Stimulated activated CD4-positive, alpha-beta T cell treated with anti-CD3 and anti-CD28 coated beads, Interleukin-12 subunit alpha, Interleukin-12 subunit beta, amount 100 ng/mL, for 4 hours (primary cell): ENCODE data around the gene MTHFR.
A peak's percentile ranks its signal among the peaks of the same experiment; 100 is the strongest.
"Not testable (repeated sequence)": the region's sequence is repeated elsewhere in the genome, so short reads cannot be mapped to it uniquely, and the experiment has no call there.

Experiments
- DNase-seq: peaks from one replicate; pipeline ENCODE4 v3.0.0-alpha.2; 2020

Gene MTHFR

DNA sequence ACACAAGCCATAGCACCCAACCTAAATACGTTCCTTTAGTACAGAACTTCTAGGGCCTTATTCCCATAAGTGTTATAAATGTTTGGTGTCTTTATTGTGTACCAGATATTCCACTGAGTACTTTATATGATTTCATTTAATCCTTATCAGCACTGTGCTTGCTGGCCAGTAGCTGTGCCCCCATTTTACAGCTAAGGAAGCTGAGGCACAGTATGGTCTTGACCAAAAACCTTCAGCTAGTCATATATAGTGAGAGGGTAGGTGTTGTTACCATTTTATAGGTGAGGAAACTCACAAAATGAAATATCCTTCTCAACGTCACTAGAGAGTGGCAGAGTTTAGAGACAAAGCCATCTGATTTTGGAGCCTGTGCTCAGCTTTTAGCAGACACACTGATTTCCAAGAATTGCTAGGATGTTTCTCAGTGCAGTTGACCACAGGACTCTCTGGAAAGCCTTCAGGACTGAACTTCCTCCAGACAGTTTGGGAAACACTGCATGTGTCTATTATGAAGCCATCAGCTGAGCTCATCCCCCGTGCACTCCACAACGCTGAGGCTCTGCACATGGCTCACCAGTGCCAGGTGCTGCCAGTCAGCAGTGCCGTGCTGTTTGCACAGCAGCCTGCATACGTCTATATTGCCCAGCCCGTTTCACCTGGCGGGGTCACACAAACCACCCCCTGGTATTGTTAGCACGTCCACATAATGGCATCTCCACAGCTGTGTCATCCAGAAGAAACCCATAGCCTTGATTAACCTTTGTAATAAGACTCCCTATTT is 26.4 kb upstream of the MTHFR start:
- no peak for DNase-seq

DNA sequence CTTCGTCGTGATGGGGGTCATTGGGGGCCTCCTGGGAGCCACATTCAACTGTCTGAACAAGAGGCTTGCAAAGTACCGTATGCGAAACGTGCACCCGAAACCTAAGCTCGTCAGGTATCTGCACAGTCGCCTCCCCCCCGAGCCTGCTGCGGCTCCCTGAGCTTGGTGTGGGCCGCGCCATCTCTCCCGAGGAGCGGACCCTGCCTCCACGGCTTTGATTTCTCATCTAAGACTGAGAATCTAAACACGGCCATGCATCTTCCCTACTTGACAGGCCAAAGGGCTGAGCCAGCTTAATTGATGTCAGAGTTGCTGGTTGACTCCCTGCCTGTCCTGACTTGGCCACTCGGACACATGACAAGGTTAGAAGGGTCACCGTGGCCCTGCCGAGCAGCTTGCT is 22.7 kb upstream of the MTHFR start:
- DNase-seq, result no peak

DNA sequence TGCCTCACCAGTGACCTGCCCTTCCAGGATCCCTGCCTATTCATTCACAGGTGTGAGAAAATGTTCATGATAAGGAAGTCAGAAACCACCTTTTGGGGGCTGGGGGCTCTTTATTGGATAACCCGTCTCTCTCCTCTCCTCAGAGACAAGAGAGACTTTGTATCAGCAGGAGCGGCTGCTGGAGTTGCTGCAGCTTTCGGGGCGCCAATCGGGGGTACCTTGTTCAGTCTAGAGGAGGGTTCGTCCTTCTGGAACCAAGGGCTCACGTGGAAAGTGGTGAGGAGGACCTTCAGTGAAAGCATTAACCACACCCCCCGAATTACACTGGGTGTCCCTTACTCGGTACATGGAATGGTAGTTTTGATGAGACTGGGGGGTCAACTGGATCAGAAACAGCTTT is 21.2 kb upstream of the MTHFR start:
- DNase-seq, result no peak

DNA sequence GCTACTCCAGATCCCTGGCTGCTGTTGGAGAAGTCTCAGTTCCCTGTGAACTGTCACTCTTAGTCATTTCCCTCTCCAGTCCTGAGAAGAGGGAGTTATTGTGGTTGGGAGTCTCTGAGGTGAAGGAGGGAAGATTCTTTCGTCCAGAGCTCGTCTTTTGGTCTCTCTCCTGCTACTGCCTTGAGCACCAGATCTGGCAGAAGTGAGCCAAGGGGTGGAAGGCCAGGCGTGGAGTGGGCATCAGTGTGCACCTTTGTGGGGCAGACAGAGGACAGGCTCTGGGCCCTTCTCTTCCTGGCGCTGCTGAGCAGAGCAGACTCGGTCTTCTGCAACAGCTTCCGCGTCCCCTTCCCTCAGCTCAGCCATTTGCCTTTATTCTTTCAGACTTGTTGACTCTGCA is 19.4 kb upstream of the MTHFR start:
- DNase-seq, result no peak

DNA sequence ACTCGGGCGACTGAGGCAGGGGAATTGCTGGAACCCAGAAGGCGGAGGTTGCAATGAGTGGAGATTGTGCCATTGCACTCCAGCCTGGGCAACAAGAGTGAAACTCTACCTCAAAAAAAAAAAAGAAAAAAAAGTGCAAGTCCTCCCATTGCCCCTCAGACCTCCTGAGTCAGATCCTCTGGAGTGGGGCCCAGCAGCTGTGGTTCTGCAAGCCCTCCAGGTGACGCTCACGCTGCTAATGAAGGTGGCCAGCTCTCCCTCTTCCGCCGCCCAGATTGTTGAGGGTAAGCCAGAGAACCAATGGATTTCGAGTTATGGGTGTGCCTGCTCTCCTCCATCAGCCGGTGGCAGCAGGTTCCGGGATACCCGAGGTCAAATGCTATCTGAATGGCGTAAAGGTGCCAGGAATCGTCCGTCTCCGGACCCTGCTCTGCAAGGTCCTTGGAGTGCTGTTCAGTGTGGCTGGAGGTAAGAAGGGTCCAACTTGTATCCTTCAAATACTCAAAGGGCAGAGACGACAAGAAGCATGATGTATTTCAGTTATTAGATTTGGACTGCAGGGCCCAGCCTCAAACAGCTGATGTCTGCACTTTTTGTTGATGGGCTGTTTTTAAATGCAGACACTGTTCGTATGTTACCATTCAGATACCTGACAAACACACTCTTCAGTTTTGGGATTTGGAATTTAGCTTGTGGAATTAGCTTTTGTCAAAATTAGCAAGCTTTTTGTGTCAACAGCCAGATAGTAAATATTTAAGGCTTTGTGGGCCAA is 17.8 kb upstream of the MTHFR start:
- no peak for DNase-seq

DNA sequence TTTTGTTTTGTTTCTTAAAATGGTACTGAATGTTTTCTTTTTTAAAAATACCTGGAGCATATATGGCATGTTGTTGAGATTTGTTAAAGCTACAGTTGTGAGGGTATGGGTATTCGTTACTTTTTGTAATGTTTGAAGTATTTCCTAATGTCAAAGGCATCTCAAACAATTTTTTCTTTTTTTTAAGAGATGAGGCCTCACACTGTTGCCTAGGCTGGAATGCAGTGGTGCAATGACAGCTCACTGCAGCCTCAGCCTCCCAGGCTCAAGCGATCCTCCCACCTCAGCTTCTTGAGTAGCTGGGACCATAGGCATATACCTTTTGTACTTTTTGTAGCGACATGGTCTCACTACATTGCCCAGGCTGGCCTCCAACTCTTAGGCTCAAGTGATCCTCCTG is 16.3 kb upstream of the MTHFR start:
- DNase-seq, result no peak

DNA sequence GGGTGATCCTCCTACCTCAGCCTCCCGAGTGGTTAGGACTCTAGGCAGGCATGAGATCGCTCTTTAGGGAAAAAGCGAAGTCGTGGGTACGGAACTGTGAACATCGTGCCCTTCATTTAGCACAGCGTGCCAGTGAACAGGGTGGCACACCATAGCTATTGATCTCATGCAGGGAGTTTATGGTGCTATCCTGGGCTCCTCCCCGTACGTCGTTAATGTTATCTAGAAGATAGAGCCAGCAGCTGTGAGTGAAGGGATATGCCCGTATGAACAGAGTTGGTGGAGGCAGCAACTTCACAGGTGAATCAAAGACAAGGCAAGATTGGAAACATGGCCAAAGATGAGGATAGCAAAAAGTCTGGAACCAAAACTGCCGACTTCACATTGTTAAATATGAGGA is 11.4 kb upstream of the MTHFR start:
- no peak for DNase-seq

DNA sequence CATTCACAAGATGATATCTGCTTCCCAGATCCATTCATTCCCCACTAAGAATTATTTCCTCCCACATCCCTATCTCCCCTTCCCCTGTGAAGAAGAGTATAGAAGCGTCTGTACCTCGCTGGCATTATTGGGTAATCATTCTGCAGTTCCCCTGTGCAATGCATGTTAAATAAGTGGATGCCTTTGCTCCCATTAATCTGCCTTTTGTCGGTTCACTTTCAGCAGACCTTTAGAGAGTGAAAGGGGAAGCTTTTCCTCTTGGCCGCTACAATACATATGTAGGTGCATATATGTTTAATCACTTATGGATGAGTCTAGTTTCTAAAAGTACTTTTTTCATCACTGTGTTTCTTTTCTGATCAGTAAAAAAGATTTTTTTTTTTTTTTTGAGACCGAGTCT is 7.3 kb upstream of the MTHFR start:
- no peak for DNase-seq

DNA sequence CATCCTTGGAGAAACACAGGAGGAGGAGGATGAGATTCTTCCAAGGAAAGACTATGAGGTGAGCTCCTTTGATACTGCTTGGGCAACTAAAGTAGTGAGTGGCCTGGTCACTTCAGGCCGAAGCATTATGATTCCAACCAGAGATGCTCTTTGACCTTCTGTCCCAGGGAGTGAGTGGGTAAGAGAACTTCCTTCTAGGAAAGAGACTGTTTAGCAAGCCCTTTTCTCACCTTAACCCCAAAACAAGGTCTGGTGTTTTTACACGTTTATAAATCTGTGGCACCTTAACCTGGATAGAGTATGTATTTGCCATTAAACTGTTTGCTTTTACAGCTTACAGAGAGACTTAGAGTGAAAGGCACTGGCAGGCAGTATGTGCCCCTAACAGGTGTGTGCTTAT is 1.4 kb upstream of the MTHFR start:
- no peak for DNase-seq

DNA sequence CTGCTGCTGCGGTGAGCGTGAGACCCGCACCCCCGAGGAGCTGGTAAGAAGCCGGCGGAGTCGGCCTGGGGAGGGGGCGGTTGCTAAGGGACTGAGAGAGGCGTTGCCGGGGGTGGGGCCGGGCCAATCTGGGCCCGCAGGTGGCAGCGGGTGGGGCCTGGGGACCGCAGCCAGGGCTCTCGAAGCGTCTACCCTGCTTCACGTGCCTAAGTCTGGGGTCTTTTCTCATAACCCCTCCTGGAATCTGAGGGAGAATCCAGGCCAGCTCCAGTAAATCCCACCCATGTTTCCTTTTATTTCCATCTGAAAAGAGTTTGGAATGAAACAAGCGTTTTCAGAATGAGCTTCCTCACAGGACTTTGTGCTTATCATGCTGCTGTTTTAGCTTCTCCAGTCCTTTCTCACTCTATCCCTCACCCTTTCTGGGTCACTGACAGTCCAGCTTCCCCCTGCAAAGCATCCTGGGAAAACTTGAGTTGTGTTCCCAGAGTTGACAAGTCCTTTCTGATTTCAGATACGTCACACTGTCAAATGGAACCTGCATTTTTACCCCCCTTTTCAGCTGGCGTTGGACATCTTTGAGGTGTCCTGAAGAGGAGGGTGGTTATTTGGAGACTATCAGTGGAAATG is 658 bp upstream of the MTHFR start:
- no peak for DNase-seq

DNA sequence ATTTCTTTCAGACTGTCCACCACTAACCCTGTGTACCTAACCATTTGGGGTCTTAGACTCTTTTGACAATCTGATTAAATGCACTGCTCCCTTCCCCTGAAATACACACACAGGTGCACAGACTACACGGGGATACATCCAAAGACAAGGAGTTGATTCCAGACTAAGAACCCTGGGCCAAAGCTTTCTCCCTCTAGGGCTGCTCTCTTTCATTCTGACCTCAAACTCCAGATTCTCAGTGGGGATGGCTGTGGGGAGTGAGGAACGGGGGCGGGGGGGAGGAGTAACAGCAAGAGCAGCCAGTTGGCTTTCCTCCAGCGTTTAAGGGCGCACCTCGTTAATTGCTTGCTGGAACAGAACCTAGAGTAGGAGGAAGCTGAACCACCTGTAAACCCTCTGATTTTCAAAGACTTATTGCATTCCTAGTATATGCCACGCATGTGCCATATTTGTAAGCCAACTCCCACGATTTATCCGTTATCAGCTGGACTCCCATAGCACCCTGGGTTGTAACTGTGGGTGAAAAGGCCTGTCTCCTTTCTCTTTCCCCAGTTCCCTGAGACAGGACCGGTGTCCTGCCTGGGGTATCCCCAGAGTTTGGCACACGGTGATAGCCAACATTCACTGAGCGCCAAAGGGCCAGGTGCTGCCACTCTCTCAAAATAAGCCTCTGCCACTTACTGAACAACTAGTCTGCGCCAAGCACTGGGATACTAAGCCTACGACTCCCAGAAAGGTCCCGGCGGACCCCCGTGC is 920 bp downstream of the MTHFR start:
- DNase-seq, result peak; percentile 30

DNA sequence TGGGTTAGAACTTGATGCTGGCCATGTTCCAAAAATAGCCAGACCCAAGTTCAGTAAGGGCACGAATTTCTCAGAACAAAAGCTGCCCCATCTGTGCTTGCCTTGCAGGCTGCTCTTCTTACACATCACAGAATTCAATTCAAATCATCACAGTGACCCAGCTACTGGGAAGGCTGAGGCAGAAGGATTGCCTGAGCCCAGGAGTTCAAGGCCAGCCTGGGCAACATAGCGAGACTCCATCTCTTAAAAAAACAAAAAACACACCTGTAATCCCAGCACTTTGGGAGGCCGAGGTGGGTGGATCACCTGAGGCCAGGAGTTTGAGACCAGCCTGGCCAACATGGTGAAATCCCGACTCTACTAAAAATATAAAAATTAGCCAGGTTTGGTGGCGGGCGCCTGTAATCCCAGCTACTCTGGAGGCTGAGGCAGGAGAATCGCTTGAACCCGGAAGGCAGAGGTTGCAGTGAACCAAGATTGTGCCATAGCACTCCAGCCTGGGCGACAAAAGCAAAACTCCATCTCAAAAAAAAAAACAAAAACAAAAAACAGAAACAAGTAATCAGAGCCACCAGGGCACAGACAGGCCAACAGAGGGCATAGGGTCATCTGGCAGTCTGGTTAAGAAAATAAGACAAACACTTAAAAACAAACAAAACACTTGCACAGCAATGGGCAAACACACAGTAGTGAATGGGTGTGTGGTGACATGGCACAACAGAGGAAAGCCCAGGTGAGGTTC is 1.7 kb downstream of the MTHFR start:
- not testable (repeated sequence) for DNase-seq

DNA sequence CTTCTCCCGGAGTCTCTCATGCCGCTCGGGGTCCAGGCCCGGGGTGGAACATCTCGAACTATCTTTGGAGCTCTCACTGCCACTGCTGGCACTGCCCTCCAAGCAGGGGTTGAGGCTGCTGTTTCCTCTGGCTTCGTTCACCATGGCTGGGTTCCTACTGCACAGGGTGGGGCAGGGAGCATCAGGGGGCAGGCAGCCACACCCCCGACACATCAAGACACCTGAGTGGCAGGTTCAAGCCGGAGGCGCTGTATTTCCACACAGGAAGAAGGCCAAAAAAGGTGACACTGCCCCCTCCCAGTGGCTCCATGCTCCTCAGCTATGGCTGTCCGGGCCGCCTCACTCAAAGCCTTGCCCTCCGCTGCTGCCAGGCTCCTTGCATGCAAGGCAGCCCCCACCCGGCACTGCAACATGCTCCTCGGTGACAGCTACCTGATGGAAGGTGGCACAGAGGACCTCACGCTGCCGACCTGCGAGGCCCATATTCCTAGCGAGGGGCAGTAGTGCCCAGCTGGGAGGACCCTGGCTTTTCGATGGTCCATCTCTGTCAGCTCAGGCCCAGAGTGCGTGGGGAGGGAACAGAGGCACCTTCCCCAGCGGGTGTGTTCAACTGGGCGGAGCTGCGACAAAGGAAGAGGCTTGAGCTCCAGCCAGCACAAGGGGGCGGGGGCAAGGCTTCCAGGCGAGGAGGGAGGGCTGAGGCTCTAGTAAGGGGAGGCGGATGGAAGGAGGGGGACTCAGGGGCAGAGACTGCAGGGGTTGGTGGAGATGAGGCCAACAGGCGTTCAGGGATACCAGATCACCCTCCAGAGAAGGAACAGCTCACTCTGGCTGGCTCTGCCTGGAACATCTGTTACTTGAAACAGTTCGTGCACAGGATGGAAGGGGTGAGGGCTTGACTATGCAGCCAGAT is 2.5 kb downstream of the MTHFR start:
- peak; percentile 67 for DNase-seq

DNA sequence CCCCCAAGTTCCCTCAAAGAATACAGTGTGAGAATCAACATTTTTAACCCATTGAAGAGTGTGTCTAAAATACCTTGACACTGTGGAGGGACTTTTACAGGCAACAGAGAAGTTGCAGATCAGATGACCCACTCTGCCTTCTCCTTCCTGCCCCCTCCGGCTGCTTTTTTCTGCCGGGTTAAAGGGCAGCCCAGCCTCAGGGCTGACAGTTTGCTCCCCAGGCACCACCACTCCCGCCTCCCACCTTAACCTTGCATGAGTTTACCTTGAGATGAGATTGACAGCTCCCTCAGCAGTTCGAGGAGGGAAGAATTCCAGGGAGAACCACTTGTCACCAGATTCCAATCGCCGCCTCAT is 3.2 kb downstream of the MTHFR start:
- no peak for DNase-seq

DNA sequence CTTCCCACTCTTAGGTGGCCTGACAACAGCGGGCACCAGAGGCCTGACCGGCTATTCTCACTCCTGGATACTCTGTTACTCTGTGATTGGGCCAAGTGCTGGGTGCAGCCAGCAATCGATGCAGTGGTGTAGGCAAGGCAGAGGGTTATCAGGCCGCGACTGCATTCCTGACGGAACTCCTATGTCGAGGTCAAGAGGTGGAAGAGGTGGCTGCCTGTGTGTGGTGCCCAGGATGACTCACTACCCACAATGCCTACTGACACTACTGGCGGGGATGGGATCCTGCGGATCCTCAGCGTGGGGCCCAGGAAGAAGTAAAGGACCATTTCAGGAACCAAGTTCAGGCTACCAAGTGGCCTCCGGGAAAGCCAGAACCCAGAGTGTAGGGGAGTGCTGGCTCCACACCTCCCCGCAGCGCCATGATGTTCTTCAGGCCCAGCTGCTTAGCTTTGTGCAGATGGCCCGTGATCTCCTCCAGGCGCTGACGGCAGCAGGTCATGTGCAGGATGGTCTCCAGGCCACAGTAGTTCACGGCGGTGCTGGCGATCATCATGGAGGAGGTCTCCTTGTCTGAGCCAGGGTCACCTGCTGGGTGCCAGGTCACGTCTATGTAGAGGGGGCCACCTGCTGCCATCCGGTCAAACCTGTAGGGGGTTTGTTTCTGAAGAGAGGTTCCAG is 4.9 kb downstream of the MTHFR start:
- DNase-seq, result no peak

DNA sequence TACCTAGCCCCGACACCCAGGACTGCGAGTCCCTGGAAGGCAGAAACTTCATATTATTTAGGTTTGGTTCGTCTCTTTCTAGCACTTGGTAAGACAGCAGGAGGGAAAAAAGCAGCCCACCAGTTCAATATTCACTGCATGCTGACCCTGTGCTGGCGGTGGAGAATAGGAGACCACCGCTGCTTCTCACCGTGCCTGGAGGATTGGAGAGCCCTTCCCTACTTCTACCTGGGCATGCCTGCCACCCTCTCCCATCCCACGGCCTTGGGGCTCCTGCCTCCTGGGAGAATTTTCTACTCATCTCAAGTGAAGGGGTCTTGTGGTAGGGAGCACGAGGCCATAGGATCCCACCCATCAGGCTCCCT is 5.4 kb downstream of the MTHFR start:
- no peak for DNase-seq

DNA sequence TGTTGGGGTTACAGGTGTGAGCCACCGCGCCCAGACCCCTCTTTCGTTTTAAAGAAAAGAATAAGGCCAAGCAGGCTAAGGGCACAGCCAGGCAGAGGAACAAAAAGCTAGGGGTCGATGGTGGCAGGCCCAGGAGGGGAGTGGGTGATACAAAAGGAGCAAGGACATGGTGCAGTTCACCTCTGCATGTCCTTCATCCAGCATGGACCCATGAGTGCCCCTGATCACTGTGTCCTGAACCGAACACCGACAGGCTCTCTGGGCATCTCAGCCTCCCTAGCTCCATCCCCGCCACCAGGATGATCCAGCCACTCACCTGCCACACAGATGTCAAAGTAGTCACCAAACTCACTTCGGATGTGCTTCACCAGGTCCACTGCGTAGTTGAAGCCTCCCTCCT is 5.9 kb downstream of the MTHFR start:
- DNase-seq, result no peak

DNA sequence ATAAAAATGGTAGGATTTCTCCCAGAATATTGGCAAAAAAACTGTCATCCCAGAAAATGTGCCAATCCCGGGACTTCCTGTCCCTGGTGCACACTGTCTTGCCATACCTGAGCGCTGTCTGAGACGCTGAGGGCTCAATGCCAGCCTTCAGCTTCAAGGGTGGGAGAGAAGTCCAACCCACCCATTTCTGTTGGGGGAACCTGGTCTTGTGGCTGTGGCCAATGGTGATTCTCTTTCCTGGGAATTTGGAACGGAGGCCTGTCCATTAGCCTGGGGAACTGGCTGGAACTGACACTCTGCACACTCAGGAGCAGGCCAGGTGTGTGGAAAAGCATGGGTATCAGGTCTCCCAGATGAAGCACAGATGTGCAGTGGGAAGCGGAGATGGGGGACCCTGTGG is 6.7 kb downstream of the MTHFR start:
- DNase-seq, result no peak

DNA sequence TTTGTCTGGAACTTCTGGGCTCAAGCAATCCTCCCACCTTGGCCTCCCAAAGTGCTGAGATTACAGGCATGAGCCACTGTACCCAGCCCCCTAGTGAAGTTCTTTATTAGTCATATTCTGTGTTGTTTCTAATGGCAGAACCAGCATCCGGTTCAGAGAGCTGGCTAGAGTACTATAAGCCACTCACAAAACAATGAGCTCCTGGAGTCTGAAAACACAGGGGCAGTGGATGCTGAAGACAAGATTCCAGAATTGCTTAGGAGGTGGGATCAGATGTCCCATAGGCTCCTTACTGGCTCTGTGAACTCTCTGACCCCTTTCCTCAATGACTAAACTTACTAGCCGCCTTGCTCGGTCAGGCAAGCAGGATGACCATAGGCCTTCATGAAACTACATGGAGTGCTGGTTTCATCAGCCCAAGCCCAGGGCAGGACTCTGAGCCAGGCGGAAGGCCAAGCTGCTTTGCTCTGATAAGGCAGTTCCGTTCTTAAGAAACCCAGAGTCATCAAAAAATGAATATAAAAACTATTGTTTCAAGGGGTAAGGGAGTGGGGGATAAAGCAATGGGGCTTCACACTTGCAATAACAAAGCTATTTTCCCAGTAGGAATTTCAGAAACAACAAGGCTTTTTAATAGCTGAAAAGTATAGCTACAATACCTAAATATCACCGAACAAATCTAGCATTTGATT is 8.1 kb downstream of the MTHFR start:
- DNase-seq, result no peak

DNA sequence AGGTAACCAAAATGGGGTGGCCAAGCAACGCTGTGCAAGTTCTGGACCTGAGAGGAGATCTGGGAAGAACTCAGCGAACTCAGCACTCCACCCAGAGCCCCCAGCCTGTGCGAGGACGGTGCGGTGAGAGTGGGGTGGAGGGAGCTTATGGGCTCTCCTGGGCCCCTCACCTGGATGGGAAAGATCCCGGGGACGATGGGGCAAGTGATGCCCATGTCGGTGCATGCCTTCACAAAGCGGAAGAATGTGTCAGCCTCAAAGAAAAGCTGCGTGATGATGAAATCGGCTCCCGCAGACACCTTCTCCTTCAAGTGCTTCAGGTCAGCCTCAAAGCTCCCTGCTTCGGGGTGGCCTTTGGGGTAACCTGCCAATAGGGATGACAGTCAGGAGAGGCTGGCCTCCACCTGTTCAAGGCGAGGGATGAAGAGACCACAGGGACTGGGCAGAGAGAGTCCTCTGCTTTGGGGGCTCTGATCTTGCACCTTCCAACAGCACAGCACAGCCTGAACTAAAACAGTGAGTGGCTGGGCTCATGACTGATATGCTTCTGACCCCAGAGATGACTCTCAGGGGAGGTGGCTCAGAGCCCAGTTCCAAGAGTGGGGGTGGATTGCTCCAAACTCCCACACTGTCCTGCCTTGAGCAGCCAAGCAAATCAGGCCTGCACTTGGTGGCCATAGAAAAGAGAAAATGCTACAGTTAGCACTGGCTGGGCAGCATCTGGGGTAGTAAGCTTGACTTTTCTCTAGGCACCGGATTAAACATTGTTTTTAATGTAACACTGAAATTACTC is 9.5 kb downstream of the MTHFR start:
- DNase-seq, result no peak
